ENCODE measurements around the gene IFT27.

- no peak for TF ChIP-seq POLR2A (IDR thresholded peaks at IDR 0.05; ENCODE audit: low read length)
- TF ChIP-seq GATA1 (IDR thresholded peaks at IDR 0.05; ENCODE audit: low read depth, low read length) = no peak
These were observed 16.3 kb downstream of the IFT27 start for GRCh38 chr22:36759481-36760159.
